Heart left ventricle (tissue), 16 donors: Measurements from ENCODE around the gene UTP14A. TPM values are rescaled to one million over a fixed set of nuclear protein-coding genes. Genes with fewer than 3 reads are reported as not detected.

Experiments
- ATAC-seq, 4 donors: fragments of 200-7000 bp; cut with Tn5 transposase; one replicate each; pipeline ENCODE4 v1.9.1; 2020 to 2022; ENCODE audit warnings: moderate library complexity in 4 of 4, mild to moderate bottlenecking in 3 of 4, moderate number of reproducible peaks in 1 of 4
- DNase-seq, 5 donors: peaks; one replicate each; pipeline ENCODE4 v3.0.0-alpha.2; 2020
- H3K27ac ChIP-seq, 12 donors: fragments of 200-600 bp; sonication (generic) in 4 of 12; one replicate each; pipeline versions ENCODE4 v1.5.0 to v1.8.0; 2016 to 2022; ENCODE audit warnings: mild to moderate bottlenecking in 2 of 12
- H3K27me3 ChIP-seq, 9 donors: fragments of 200-600 bp; sonication (generic) in 2 of 9; one replicate each; pipeline versions ENCODE4 v1.5.1 to v1.8.0; 2016 to 2022; ENCODE audit warnings: mild to moderate bottlenecking in 3 of 9
- H3K36me3 ChIP-seq, 9 donors: fragments of 200-600 bp; sonication (generic) in 2 of 9; one replicate each; pipeline versions ENCODE4 v1.5.0 to v1.8.0; 2018 to 2022; ENCODE audit warnings: mild to moderate bottlenecking in 2 of 9
- H3K4me1 ChIP-seq, 12 donors: fragments of 200-600 bp; sonication (generic) in 4 of 12; one replicate each; pipeline versions ENCODE4 v1.5.0 to v1.8.0; 2016 to 2022; ENCODE audit warnings: mild to moderate bottlenecking in 3 of 12
- H3K4me3 ChIP-seq, 12 donors: fragments of 200-600 bp; sonication (generic) in 4 of 12; one replicate each; pipeline versions ENCODE4 v1.5.0 to v1.8.0; 2017 to 2022; ENCODE audit warnings: mild to moderate bottlenecking in 9 of 12, moderate library complexity in 4 of 12
- H3K9me3 ChIP-seq, 12 donors: fragments of 200-600 bp; sonication (generic) in 4 of 12; one replicate each; pipeline versions ENCODE4 v1.5.0 to v1.8.0; 2016 to 2022; ENCODE audit warnings: mild to moderate bottlenecking in 1 of 12
- CTCF ChIP-seq, 12 donors: fragments of 200-600 bp; sonication (generic) in 4 of 12; IDR thresholded peaks; one replicate each; pipeline versions ENCODE4 v1.5.0 to v1.8.0; 2018 to 2022; ENCODE audit warnings: antibody characterized with exemption in 12 of 12, mild to moderate bottlenecking in 5 of 12
- POLR2A ChIP-seq, 2 donors: fragments of 450-650 bp; IDR thresholded peaks; one replicate each; pipeline ENCODE4 v1.6.1; 2017; ENCODE audit warnings: antibody characterized with exemption in 2 of 2, mild to moderate bottlenecking in 2 of 2, moderate library complexity in 2 of 2
- WGBS, 4 donors: extraction: QIAGEN DNeasy Blood & Tissue Kit in 2 of 4; methylation state at CpG; one replicate each; pipeline versions ENCODE4 v1.1.5 to v1.1.7; 2013 to 2018; 5-methylcytosine and 5-hydroxymethylcytosine counted together
- intact Hi-C, 10 donors: fragments of 100-400 bp; cut with DNase I; formaldehyde crosslinking; loops; one replicate each; pipeline versions ENCODE4 v1.11.1 to v1.14.2; 2022
- polyA plus RNA-seq, 2 donors: library from polyadenylated mRNA; stranded (reverse); fragments of 200-250 nt; gene quantifications; one replicate each; pipeline ENCODE4 v1.2.3, GENCODE V29; 2013
- total RNA-seq, 9 donors: library from RNA; depleted of rRNA in 2 of 9; stranded (reverse); fragments of >200 nt in 2 of 9; fragmentation: NEBNext Ultra II Directional in 3 of 9; extraction: Animal tissue kit (Norgen Biotek cat#: 25700) in 3 of 9; gene quantifications; one replicate each; pipeline versions ENCODE4 v1.1.0 to v1.2.4, GENCODE V29; 2016 to 2023
- donor health status: ischemic (EF 13 %, LVEDD 7.1; RV severe dilation, severe dysfunction).
- donor health status: healthy with polysubstance abuse.
- donor health status: DM: no; HTN: yes; CAD: no.
- donor health status: DM: no; HTN: no; CAD: no.
- donor health status: ischemic (EF 25% LVEDD 6.9; RV normal size, moderate dysfunction).
- donor health status: ischemic (EF 25% LVEDD 5.7; RV mildly dilated, moderate dysfunction).
- donor health status: healthy.
- donor health status: DM: yes; HTN: yes; CAD: no.
- donor health status: ischemic (EF 35%, LVEDD 5.7; RV mildly dilated, moderate dysfunction).
- donor health status: nonischemic (EF 11% LVEDD 7.7; RV severe dilation, severe dysfunction).
- donor health status: DM: yes; HTN: yes; CAD: no.
- donor health status: PGD.
- donor health status: ischemic (EF 29% LVEDD 5.4; RV normal size, mild dysfunction).
- donor health status: nonischemic (EF 23%, LVEDD 6.1; RV moderate dilation, normal function).

The UTP14A gene
- total and polyA plus RNA-seq, 11 donors = 5.6 to 14.0 (median 9.0) TPM

GRCh38 chrX:129955682-129956081 is 49.7 kb downstream of the UTP14A start:
- WGBS, 4 donors = 88 to 99% (median 93%) methylated on average over 3 of the region's 3 CpGs
- DNase-seq = no peak
- no peaks in the 10 kb centered on the region for H3K9me3 ChIP-seq
- ATAC-seq = no peak
- no peak overlapping the region for H3K27ac ChIP-seq
- intact Hi-C loops = loop anchor here in 1 of 10 donors (2.0 kb wide), 2 partner anchors 23 to 27 kb away; partner anchors contain the start of gene BCORL1
- H3K4me3 ChIP-seq = no peak overlapping the region
- no peaks in the 10 kb centered on the region for H3K36me3 ChIP-seq
- peaks cover 0 to 17% (median 3%) of the 10 kb centered on the region in 12 donors for H3K4me1 ChIP-seq
- no peak for TF ChIP-seq POLR2A (IDR thresholded peaks at IDR 0.05)
- H3K27me3 ChIP-seq = peaks cover 0 to 14% (median 0%) of the 10 kb centered on the region in 9 donors

DNA sequence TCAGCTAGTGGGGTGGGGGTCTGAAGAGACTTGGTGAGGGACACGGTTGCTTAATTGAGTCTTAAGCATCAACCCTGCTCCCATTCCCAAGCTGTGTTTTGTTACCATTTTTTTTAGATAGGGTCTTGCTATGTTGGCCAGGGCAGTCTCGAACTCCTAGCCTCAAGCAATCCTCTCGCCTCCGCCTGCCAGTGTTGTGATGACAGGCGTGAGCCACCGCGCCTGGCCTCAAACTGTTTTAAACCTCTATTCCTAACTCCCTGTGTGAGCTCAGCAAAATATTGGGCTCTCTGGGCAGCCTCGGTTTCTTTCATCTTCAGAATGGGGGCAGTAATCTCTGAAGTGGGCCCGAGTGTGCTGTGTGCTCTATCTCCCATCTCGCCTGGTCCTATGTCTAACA is 50.2 kb downstream of the UTP14A start:
- H3K27me3 ChIP-seq = peaks cover 0 to 14% (median 0%) of the 10 kb centered on the region in 9 donors
- ATAC-seq (no peak), DNase-seq (no peak)
- no peaks in the 10 kb centered on the region for H3K9me3 ChIP-seq
- intact Hi-C loops = loop anchor here in 1 of 10 donors (2.0 kb wide), 2 partner anchors 23 to 27 kb away; partner anchors contain the start of gene BCORL1
- H3K36me3 ChIP-seq = no peaks in the 10 kb centered on the region
- peaks cover 0 to 17% (median 3%) of the 10 kb centered on the region in 12 donors for H3K4me1 ChIP-seq
- H3K4me3 ChIP-seq = no peak overlapping the region
- TF ChIP-seq POLR2A (IDR thresholded peaks at IDR 0.05) = no peak
- TF ChIP-seq CTCF (IDR thresholded peaks at IDR 0.05) = no peak
- no peak overlapping the region for H3K27ac ChIP-seq
- WGBS, 4 donors = 82 to 88% (median 86%) methylated on average over 10 of the region's 10 CpGs

GRCh38 chrX:129956765-129957164 is 50.8 kb downstream of the UTP14A start:
- ATAC-seq = no peak
- intact Hi-C loops = loop anchor here in 1 of 10 donors (2.0 kb wide), 2 partner anchors 24 to 26 kb away; partner anchors contain the start of gene BCORL1
- 11 to 41% (median 26%) methylated on average over 18 to 20 of the region's 20 CpGs for WGBS, 4 donors
- H3K36me3 ChIP-seq = no peaks in the 10 kb centered on the region
- no peak for DNase-seq
- peaks cover 0 to 13% (median 0%) of the 10 kb centered on the region in 9 donors for H3K27me3 ChIP-seq
- H3K4me3 ChIP-seq = peak overlapping the region; percentile 4 to 55 (median 50)
- H3K27ac ChIP-seq = peak overlapping the region in 11 of 12 donors; percentile 28 to 79 (median 59)
- peaks cover 0 to 17% (median 3%) of the 10 kb centered on the region in 12 donors for H3K4me1 ChIP-seq
- no peak for TF ChIP-seq POLR2A (IDR thresholded peaks at IDR 0.05)
- no peaks in the 10 kb centered on the region for H3K9me3 ChIP-seq

GRCh38 chrX:129957241-129958082 is 51.5 kb downstream of the UTP14A start:
- Histone ChIP-seq H3K4me1 (peaks cover 0 to 17% (median under 1%) of the 10 kb centered on the region in 12 donors), H3K4me3 (peak overlapping the region; percentile 4 to 55 (median 50)), H3K9me3 (no peaks in the 10 kb centered on the region), H3K36me3 (no peaks in the 10 kb centered on the region), H3K27me3 (peaks cover 0 to 6% (median 0%) of the 10 kb centered on the region in 9 donors), H3K27ac (peak overlapping the region in 11 of 12 donors; percentile 28 to 79 (median 59))
- ATAC-seq (peak; percentile 68 to 88 (median 86)), DNase-seq (peak; percentile 67 to 81 (median 80))
- 7 to 48% (median 23%) methylated on average over 17 to 55 of the region's 56 CpGs for WGBS, 4 donors
- TF ChIP-seq POLR2A (IDR thresholded peaks at IDR 0.05) (peak in 1 of 2 donors; percentile 31), CTCF (IDR thresholded peaks at IDR 0.05) (no peak)
- intact Hi-C loops = loop anchor here in 1 of 10 donors (2.0 kb wide), 2 partner anchors 25 kb away; partner anchors contain the start of gene BCORL1

GRCh38 chrX:129958083-129958465 is 52.1 kb downstream of the UTP14A start:
- Histone ChIP-seq H3K27me3 (peaks cover 0 to 6% (median 0%) of the 10 kb centered on the region in 9 donors), H3K4me1 (peaks cover 0 to 14% (median 0%) of the 10 kb centered on the region in 12 donors), H3K9me3 (no peaks in the 10 kb centered on the region), H3K27ac (peak overlapping the region in 4 of 12 donors; percentile 48 to 79 (median 60)), H3K4me3 (peak overlapping the region in 1 of 12 donors; percentile 27), H3K36me3 (no peaks in the 10 kb centered on the region)
- TF ChIP-seq POLR2A (IDR thresholded peaks at IDR 0.05) (no peak), CTCF (IDR thresholded peaks at IDR 0.05) (no peak)
- 77 to 80% (median 78%) methylated on average over 7 of the region's 7 CpGs for WGBS, 4 donors
- DNase-seq = no peak
- no peak for ATAC-seq
- intact Hi-C loops = no loop called here
